Motor neuron (in vitro differentiated cells): ENCODE data around the gene ZNF227. TPM values are rescaled to one million over a fixed set of nuclear protein-coding genes. Genes with fewer than 3 reads are reported as not detected.

ENCODE experiments used
- ATAC-seq, 8 experiments: fragments of 200-7000 bp; cut with Tn5 transposase; replicated peaks in 6 of 8; 2 replicates each; pipeline ENCODE4 v1.8.0; 2021; ENCODE audit warnings: mild to moderate bottlenecking in 8 of 8, moderate library complexity in 8 of 8
- H3K27ac ChIP-seq, 2 donors: fragments of 250-450 bp; sonication (Bioruptor Pico); 2 replicates each; pipeline ENCODE4 v1.9.0; 2021; ENCODE audit warnings: antibody characterized with exemption in 2 of 2, mild to moderate bottlenecking in 2 of 2, moderate library complexity in 1 of 2
- H3K4me1 ChIP-seq, 2 donors: fragments of 250-450 bp; sonication (Bioruptor Pico); replicated peaks in 1 of 2; 2 replicates each; pipeline ENCODE4 v1.6.1; 2021; ENCODE audit warnings: antibody characterized with exemption in 2 of 2, mild to moderate bottlenecking in 2 of 2, moderate library complexity in 1 of 2
- H3K4me3 ChIP-seq, 5 donors: fragments of 250-450 bp; sonication (Bioruptor Pico); 2 replicates each; pipeline ENCODE4 v1.9.0; 2021; ENCODE audit warnings: antibody characterized with exemption in 5 of 5, mild to moderate bottlenecking in 5 of 5, moderate library complexity in 4 of 5
- WGBS, 10 experiments: fragments of 450-650 bp; shearing (Covaris generic); methylation state at CpG; one replicate each; pipeline ENCODE4 v1.0.0; 2022; 5-methylcytosine and 5-hydroxymethylcytosine counted together
- in situ Hi-C, 9 experiments: fragments of 400-800 bp; cut with MboI; loops; one replicate each; pipeline ENCODE4 v1.15.0; 2021; ENCODE audit warnings: low sequenced_read_pairs in 9 of 9, low pct_unique_long_range_greater_than_20kb in 2 of 9; ENCODE audit not compliant: unreplicated experiment in 9 of 9
- total RNA-seq, 8 experiments: library from RNA; unstranded; fragments of 300-600 nt; gene quantifications; 2 replicates each; pipeline versions ENCODE4 v1.2.3 to v1.2.4, GENCODE V29; 2022

The ZNF227 gene
- total RNA-seq, 8 experiments from 2014 or later = 17.3 to 35.7 (median 28.7) TPM

GRCh38 chr19:44255705-44256411 is 43.5 kb downstream of the ZNF227 start:
- H3K27ac ChIP-seq = no peak overlapping the region
- no peak overlapping the region for H3K4me3 ChIP-seq
- in situ Hi-C loops = no loop called here
- H3K4me1 ChIP-seq = no peaks in the 10 kb centered on the region
- no peak for ATAC-seq

- Histone ChIP-seq H3K4me1 (no peaks in the 10 kb centered on the region), H3K4me3 (no peak overlapping the region), H3K27ac (no peak overlapping the region)
- no peak for ATAC-seq
- 23 to 100% (median 100%) methylated on average over 1 of the region's 1 CpG; no CpG with 5 or more reads in 1 of the 10 experiments for WGBS, 10 experiments
- in situ Hi-C loops = no loop called here
These were observed 45.8 kb downstream of the ZNF227 start for GRCh38 chr19:44258136-44258535.

GRCh38 chr19:44258835-44259413 is 46.6 kb downstream of the ZNF227 start:
- 23 to 100% (median 84%) methylated on average over 1 to 2 of the region's 2 CpGs; no CpG with 5 or more reads in 1 of the 10 experiments for WGBS, 10 experiments
- Histone ChIP-seq H3K27ac (no peak overlapping the region), H3K4me1 (no peaks in the 10 kb centered on the region), H3K4me3 (no peak overlapping the region)
- in situ Hi-C loops = no loop called here
- no peak for ATAC-seq

- ATAC-seq = peak in 3 of 8 experiments; percentile 6 to 21 (median 7)
- 0 to 96% (median 45%) methylated on average over 1 to 7 of the region's 7 CpGs; no CpG with 5 or more reads in 2 of the 10 experiments for WGBS, 10 experiments
- H3K4me3 ChIP-seq = peak overlapping the region in 1 of 5 donors; percentile 33
- in situ Hi-C loops = no loop called here
- no peaks in the 10 kb centered on the region for H3K4me1 ChIP-seq
- H3K27ac ChIP-seq = no peak overlapping the region
These were observed 48.0 kb downstream of the ZNF227 start for GRCh38 chr19:44260343-44260681.

DNA sequence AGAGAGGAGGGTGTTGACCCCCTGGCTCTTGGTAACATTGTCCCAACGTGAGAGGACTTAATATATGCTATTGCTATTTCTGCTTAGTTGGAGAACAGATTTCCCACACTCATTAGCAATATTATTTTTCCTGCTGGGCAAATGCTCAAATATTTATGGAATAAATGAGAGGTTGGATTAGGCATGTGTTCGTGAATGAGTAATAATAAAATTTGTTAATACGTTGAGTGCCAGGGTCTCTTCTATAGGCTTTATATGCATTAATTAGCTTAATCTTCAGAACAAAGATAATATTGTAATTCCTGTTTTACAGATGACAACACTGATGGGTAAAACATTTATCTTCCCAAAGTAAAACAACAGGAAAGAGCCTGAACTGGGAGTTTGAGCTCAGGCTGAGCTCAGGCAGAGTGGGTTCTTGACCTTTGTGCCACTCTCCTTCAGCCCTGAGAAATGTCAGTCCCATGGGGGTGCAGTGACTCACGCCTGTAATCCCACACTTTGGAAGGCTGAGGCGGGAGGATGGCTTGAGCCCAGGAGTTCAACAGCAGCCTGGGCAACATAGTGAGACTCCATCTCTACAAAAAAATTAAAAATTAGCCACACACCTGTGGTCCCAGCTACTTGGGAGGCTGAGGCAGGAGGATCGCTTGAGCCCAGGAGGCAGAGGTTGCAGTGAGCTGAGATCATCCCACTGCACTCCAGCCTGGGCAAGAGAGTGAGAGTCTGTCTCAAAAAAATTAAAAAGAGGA is 48.5 kb downstream of the ZNF227 start:
- Histone ChIP-seq H3K4me1 (no peaks in the 10 kb centered on the region), H3K4me3 (no peak overlapping the region), H3K27ac (no peak overlapping the region)
- no peak for ATAC-seq
- in situ Hi-C loops = no loop called here
- 31 to 100% (median 75%) methylated on average over 1 to 6 of the region's 6 CpGs; no CpG with 5 or more reads in 1 of the 10 experiments for WGBS, 10 experiments

- no peak for ATAC-seq
- H3K27ac ChIP-seq = no peak overlapping the region
- no peaks in the 10 kb centered on the region for H3K4me1 ChIP-seq
- no peak overlapping the region for H3K4me3 ChIP-seq
- 9 to 100% (median 52%) methylated on average over 1 of the region's 1 CpG; no CpG with 5 or more reads in 2 of the 10 experiments for WGBS, 10 experiments
- in situ Hi-C loops = no loop called here
These were observed 65.0 kb downstream of the ZNF227 start for GRCh38 chr19:44277331-44277730.

DNA sequence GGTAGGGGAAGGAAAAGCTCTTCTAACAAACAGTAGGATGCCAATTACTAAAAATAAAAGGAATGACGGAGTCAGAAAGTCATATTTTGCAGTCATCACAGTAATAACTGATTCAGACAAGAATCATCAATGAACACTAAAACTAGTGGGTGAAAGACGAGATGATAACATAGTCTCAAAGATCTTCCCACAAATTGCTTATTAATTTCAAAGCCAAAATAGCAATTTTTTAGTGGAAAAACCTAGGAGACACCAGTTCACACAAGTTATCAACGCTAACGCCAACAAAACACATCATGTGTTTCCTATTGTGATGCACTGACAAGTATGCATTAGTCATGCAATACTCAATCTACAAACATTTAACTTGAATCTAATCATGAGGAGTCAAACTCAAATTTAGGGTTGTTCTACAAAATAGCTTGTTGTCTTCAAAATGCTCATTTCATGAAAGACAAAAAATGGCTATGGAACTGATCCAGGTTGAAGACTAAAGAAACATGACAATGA is 65.9 kb downstream of the ZNF227 start:
- H3K4me1 ChIP-seq = no peaks in the 10 kb centered on the region
- in situ Hi-C loops = no loop called here
- WGBS, 10 experiments = 3 to 100% (median 82%) methylated on average over 2 to 4 of the region's 4 CpGs
- H3K4me3 ChIP-seq = no peak overlapping the region
- peak in 1 of 8 experiments; percentile 49 for ATAC-seq
- H3K27ac ChIP-seq = no peak overlapping the region

- H3K4me1 ChIP-seq = no peaks in the 10 kb centered on the region
- in situ Hi-C loops = no loop called here
- no peak for ATAC-seq
- WGBS, 10 experiments = 69 to 100% (median 94%) methylated on average over 3 to 8 of the region's 10 CpGs; no CpG with 5 or more reads in 2 of the 10 experiments
- no peak overlapping the region for H3K4me3 ChIP-seq
- no peak overlapping the region for H3K27ac ChIP-seq
These were observed 68.6 kb downstream of the ZNF227 start for GRCh38 chr19:44280916-44281315.

DNA sequence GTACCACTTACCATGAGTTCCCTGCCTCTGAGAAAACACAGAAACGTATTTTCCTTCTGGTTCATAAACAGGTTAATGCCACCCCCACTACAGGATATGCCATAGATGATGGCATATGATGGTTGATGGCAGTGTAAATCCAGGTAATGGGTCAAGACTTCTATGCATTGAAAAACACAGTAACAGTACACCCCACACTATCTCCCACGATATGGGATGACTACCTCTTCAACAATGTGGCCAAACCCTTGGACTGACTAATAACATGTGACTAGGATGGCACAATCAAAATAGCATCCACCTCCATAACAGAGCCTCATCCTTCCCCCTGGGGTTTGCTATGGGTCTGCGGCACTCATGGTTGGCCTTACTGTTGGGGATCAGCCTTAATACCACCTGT is 70.5 kb downstream of the ZNF227 start:
- WGBS, 10 experiments = 50 to 100% (median 100%) methylated on average over 1 to 3 of the region's 3 CpGs; no CpG with 5 or more reads in 5 of the 10 experiments
- H3K4me3 ChIP-seq = no peak overlapping the region
- H3K27ac ChIP-seq = no peak overlapping the region
- in situ Hi-C loops = no loop called here
- no peaks in the 10 kb centered on the region for H3K4me1 ChIP-seq
- peak in 1 of 8 experiments; percentile 36 for ATAC-seq

DNA sequence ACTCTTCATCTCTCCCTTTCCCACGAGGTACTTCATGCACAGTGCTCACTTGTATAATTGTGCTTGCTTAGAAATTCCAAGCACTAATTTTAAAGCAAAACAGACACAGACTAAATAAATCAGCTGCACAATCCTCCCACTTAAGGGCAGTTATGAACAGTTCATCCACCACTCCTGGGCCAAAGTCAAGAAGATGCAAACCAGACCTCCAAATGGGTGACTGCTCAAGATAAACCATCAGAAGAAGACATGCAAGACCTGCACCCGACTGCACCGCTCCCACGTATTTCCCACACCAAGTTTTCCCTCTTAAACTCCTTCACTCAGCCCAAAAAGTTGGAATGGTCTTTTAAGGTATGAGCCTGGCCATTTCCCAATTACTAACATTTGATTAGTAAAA is 72.6 kb downstream of the ZNF227 start:
- no peaks in the 10 kb centered on the region for H3K4me1 ChIP-seq
- in situ Hi-C loops = no loop called here
- H3K27ac ChIP-seq = no peak overlapping the region
- no peak for ATAC-seq
- no peak overlapping the region for H3K4me3 ChIP-seq
- WGBS, 10 experiments = 50 to 94% (median 80%) methylated on average over 1 to 4 of the region's 4 CpGs; no CpG with 5 or more reads in 3 of the 10 experiments

Other genes with a start within 250 kb of the ZNF227 start
- 10 to 100 TPM in 3 of 8 experiments, 1 to 10 TPM in 5; 5.1 to 12.2 (median 7.7) TPM for gene ZNF155, start 228.3 kb upstream of the ZNF227 start, total RNA-seq
- gene ZNF230, start 209.6 kb upstream of the ZNF227 start, total RNA-seq = 1 to 10 TPM; 2.8 to 5.0 (median 3.7) TPM
- gene ZNF222, start 187.2 kb upstream of the ZNF227 start, total RNA-seq = 10 to 100 TPM in 5 of 8 experiments, 1 to 10 TPM in 3; 4.0 to 19.1 (median 13.0) TPM
- gene ZNF223, start 160.5 kb upstream of the ZNF227 start, total RNA-seq = 10 to 100 TPM in 1 of 8 experiments, 1 to 10 TPM in 7; 3.9 to 11.4 (median 7.2) TPM
- 1 to 10 TPM; 2.5 to 6.3 (median 3.5) TPM for gene ZNF284, start 140.4 kb upstream of the ZNF227 start, total RNA-seq
- 10 to 100 TPM; 14.8 to 40.0 (median 20.3) TPM for gene ZNF224, start 118.2 kb upstream of the ZNF227 start, total RNA-seq
- gene ZNF225, start 99.1 kb upstream of the ZNF227 start, total RNA-seq = 10 to 100 TPM in 1 of 8 experiments, 1 to 10 TPM in 7; 3.7 to 10.4 (median 6.2) TPM
- 10 to 100 TPM in 6 of 8 experiments, 1 to 10 TPM in 2; 9.4 to 15.1 (median 11.2) TPM for gene ZNF234, start 71.0 kb upstream of the ZNF227 start, total RNA-seq
- 10 to 100 TPM; 19.6 to 56.9 (median 41.6) TPM for gene ZNF226, start 47.4 kb upstream of the ZNF227 start, total RNA-seq
- 1 to 10 TPM in 7 of 8 experiments, under 1 TPM in 1; 0.75 to 8.4 (median 1.9) TPM for gene ZNF233, start 47.4 kb downstream of the ZNF227 start, total RNA-seq
- gene ZNF235, start 92.5 kb downstream of the ZNF227 start, total RNA-seq = 10 to 100 TPM in 2 of 8 experiments, 1 to 10 TPM in 6; 5.4 to 12.3 (median 8.1) TPM
- 10 to 100 TPM in 5 of 8 experiments, 1 to 10 TPM in 3; 5.2 to 11.3 (median 10.6) TPM for gene ZNF112, start 144.1 kb downstream of the ZNF227 start, total RNA-seq
- gene ZNF285, start 189.1 kb downstream of the ZNF227 start, total RNA-seq = 10 to 100 TPM in 2 of 8 experiments, 1 to 10 TPM in 6; 1.3 to 12.2 (median 7.0) TPM
- gene ZNF229, start 235.9 kb downstream of the ZNF227 start, total RNA-seq = 10 to 100 TPM in 2 of 8 experiments, 1 to 10 TPM in 3, under 1 TPM in 3; 0.04 to 14.9 (median 6.3) TPM